CD1c-positive myeloid dendritic cell (primary cell): ENCODE results near the gene PNPLA7.
A peak's percentile ranks its signal among the peaks of the same experiment; 100 is the strongest.
"Not testable (repeated sequence)": the region's sequence is repeated elsewhere in the genome, so short reads cannot be mapped to it uniquely, and the experiment has no call there.

Experiments used
- DNase-seq: peaks from one replicate; pipeline ENCODE4 v3.0.0-alpha.2; 2016; ENCODE audit errors: extremely low spot score

The PNPLA7 gene

DNA sequence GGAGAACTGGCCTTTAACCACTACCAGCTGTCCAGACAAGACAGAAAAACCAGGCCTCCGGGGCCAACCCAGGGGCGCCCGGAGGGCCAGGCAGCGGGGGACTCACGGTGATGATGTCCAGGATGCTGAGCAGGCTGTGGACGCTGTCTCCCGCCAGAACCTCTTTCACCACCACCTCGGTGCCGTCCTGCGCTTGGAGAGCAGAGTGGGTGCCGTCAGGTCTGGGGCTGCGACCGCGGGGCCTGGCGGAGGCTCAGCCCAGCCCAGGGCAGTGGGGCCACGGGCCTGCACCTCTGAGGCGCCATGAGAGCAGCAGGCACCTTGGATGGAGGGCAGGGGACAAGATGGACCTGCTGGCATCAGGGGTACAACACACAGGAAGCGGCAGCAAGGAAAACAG is 9.7 kb downstream of the PNPLA7 start:
- no peak for DNase-seq

DNA sequence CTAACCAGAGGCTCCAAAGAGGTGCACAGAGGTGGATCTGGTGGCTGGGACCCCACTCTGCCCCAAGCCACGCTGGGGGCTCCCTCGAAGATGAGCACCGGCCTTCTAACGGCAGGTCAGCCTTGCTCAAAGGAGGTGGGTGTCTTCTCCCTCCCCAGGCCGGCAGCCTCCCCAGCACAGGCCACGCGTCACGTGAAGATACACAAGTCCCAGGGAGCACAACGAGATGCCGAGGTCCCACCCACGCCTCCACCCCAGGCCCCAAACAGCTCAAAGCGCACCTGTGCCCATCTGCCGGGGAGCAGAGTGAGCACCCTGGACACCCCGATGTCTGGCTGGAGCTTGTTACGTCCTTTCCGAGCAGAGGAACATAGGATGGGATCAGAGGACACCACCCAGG is 12.1 kb downstream of the PNPLA7 start:
- no peak for DNase-seq

DNA sequence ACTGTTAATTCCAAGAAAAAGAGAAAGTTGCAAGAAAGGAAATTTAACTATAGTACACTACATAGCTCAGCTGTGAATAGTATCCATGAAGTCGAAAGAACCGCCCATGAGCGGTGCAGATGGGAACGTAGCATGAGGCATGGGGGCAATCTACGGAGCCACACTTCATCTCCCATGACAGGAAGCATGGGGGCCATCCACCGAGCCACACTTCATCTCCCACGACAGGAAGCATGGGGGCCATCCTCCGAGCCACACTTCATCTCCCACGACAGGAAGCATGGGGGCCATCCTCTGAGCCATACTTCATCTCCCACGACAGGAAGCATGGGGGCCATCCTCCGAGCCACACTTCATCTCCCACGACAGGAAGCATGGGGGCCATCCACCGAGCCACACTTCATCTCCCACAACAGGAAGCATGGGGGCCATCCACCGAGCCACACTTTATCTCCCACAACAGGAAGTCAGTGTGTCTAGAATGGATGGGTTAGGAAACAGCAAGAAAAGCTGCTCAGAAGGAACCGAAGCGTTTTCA is 13.5 kb downstream of the PNPLA7 start:
- peak; percentile 14 for DNase-seq

DNA sequence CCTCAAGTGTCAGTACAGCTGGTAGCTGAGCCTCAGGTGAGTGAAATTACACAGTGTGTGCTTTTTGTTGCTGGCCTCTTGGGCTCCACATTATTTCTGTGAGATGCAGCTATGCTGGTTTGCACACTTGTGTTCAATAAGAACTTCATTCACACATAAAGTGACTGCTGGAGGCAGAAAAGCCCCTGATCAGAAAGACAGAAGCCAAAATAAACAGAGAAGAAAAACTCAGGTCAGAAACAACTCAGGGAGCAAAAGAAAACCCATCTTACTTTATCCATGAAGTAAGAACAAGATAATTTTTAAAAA is 15.1 kb downstream of the PNPLA7 start:
- no peak for DNase-seq

- DNase-seq = peak; percentile 60
Measured at GRCh38 chr9:137534256-137535119, 15.7 kb downstream of the PNPLA7 start.

DNA sequence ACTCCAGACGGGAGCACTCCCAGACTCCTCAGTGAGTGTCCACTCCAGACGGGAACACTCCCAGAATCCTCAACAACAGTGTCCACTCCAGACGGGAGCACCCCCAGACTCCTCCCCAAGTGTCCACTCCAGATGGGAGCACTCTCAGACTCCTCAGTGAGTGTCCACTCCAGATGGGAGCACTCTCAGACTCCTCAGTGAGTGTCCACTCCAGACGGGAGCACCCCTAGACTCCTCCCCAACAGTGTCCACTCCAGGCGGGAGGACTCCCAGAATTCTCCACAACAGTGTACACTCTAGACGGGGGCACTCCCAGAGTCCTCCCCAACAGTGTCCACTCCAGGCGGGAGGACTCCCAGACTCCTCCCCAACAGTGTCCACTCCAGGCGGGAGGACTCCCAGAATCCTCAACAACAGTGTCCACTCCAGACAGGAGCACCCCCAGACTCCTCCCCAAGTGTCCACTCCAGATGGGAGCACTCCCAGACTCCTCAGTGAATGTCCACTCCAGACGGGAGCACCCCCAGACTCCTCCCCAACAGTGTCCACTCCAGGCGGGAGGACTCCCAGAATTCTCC is 17.2 kb downstream of the PNPLA7 start:
- not testable (repeated sequence) for DNase-seq

GRCh38 chr9:137531099-137531765 is 19.0 kb downstream of the PNPLA7 start:
- no peak for DNase-seq

DNA sequence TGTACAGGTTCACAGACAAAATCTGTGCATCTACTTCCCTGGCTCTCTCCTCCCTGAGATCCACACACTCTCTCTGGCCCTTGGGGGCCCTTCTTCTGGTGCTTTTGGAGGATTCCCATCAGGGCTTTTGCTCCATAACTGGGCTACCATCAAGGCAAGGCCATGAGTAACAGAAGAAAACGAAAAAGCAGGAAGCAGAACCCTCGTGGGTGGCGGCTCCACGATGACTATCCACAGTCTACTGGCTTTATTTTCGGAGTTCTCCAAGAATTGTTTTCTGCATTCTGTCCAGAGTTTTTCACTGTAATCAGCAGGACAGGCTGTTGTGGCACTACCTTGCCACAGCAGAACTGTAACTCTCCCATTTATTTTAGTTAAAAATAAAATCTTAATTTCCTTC is 19.9 kb downstream of the PNPLA7 start:
- DNase-seq = peak; percentile 46

DNA sequence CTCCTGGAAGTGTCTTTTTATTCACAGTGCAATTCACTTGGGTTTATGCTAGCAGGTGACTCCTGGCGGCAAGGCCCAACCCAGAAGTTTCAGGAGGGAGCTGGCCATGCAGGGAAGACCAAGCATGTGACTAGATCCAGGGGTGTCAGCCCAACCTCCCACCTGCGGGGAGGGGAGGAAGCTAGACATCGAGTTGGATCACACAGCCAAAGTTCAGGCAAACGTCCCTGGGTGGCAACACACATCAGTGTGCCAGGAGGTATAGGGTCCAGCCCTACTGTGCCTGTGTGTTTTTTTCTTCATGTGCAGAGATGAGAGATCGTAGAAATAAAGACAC is 25.3 kb downstream of the PNPLA7 start:
- no peak for DNase-seq

DNA sequence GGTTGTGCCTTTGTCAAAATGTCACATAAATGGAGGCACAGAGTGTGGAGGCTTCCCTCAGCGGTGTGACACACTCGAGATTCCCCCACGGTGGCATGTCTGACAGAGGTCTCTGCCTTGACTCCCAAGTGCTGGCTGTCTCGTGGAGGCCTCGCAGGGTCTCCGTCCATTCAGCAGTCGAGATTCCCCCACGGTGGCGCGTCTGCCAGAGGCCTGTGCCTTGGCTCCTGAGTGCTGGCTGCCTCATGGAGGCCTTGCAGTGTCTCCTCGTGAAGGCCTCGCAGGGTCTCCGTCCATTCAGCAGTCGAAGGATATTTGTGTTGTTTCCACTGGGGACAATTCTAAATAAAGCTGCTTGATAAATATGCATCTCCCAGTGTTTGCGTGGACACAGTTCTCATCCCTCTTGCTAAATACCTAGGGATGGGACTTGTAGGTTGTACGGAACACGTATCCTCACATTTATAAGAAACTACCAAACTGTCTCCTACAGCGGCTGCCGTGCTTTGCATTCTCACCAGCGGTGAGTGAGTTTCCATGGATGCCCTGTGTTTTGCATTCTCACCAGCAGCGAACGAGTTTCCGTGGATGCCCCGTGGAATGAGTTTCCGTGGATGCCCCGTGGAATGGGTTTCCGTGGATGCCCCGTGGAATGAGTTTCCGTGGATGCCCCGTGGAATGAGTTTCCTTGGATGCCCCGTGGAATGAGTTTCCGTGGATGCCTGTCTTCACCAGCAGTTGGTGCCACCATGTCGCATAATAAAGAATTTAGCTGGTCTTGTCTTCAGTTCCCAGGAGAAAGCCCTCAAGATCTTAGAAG is 25.8 kb downstream of the PNPLA7 start:
- DNase-seq = no peak

DNA sequence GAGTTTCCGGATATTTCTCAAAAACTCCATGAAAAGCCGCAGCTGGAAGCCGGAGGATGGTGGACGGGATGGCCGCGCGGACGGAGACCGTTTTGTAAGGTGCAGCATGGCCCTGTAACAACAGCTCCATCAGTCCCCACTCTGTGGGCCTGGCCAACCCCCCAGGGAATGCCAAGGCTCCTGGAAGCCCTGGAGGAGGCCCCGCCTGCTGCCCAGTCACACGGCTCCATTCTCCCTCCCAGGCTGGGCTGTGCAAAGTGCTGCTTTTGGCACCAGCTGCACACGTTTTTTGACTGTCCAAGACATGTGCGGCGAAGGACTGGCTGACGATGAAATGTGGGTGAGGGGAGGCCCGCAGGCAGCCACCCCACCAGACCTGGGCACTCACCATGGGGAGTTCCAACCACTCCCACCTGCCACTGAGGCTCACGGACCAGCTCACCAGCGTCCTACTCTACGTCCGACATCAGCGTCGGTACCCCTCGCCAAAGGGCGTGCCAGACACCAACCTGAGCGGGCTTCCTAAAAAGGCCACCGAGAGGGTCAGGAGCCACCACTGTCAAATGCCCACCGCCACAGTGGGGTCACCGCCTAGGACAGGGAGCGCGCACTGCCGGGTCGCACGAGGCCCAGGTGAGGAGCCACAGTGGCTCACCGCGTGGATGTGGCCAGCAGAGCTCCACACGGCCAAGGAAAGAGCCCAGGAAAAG is 27.3 kb downstream of the PNPLA7 start:
- no peak for DNase-seq

DNA sequence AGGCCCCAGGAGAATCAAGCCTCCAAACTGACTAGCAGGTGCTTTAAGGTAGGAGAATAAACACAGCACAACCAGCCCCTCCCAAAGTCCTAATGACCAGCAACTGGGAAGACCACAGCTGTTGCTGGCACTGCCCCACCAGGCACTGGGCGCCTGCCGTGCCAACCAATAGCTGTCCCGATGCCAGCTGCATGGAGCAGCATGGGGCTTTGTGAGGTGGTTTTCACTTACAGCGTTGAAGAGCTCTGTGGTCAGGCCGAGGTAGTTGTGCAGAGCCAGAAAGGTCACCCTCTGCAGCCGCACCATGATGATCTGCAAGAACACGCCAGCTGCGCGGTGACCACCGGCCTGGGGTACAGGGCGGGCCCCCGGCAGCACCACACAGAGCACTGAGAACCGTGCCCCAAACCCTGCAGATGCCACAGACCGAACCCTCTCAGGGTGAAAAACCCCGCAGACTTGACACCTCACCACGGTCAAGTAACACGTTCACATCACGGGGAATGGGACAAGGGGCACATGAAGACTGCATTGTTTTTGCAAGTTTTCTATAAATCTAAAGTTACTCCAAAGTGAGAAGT is 28.7 kb downstream of the PNPLA7 start:
- DNase-seq = no peak

DNA sequence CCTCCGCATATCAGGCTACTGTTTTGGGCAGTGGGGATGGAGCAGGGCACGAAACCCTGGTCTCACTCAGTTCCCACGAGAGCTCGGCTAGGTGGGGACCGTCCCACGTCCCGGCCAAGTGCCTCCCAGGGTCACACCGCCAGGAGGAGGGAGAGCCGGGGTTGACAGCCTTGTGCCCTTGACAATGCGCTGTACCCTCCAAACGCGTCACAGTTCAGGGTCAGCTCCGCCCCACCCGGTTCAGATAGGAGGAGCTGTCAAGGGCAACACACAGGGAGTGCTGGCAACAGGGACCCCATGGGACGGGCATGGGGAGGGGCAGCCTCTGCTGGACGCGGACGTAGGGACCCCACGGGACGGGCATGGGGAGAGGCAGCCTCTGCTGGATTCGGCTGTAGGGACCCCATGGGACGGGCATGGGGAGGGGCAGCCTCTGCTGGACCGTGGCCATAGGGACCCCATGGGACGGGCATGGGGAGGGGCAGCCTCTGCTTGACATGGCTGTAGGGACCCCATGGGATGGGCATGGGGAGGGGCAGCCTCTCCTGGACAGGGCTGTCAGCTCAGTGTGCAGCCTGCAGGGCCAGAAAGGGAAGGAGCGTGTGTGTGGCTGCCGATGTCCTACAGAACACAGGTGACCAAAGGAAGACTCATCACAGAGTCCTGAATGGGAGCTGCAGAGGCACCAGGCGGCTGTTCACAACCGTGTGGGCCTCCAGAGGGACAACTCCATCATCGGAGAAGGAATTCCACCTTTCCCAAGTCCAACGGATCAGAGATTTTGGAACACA is 29.4 kb downstream of the PNPLA7 start:
- DNase-seq = no peak

DNA sequence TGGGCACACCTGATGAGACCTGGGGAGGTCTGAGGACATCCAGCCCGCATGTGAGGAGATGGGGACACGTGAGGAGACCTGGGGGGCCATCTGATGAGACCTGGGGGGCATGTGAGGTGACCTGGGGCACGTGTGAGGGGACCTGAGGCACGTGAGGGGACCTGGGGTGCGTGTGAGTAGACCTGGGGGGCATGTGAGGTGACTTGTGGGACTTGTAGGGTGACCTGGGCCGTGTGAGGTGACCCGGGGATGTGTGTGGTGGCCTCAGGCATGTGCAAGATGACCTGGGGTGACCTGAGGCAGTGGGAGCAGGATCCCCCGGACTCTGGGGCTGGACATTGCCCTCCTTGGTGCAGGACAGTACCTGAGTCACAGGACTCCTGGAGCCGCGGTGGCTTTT is 30.6 kb downstream of the PNPLA7 start:
- no peak for DNase-seq

DNA sequence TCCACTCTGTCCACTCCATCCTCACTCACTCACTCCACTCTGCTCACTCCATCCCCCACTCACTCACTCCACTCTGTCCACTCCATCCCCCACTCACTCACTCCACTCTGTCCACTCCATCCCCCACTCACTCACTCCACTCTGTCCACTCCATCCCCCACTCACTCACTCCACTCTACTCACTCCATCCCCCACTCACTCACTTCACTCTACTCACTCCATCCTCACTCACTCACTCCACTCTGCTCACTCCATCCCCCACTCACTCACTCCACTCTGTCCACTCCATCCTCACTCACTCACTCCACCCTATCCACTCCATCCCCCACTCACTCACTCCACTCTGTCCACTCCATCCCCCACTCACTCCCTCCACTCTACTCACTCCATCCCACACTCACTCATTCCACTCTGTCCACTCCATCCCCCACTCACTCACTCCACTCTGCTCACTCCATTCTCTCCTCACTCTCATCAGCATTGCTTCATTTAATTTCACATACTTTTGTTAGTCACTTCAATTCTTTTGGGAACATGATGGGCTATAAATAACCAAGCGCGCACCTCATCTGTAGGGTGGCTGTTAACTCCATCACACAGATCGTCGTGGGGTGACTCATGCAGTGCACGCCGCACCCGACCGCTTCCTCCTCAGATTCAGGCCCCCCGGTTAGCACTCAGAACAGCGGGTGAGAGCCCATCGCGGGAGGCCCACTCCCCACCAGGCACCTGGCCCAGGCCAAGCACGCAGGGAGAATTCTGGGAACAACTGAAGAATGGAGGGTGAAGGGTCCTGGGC is 31.3 kb downstream of the PNPLA7 start:
- DNase-seq = not testable (repeated sequence)

GRCh38 chr9:137516144-137516917 is 33.9 kb downstream of the PNPLA7 start:
- no peak for DNase-seq

GRCh38 chr9:137515338-137515724 is 34.9 kb downstream of the PNPLA7 start:
- no peak for DNase-seq

GRCh38 chr9:137514691-137515337 is 35.4 kb downstream of the PNPLA7 start:
- no peak for DNase-seq
